Cardiac muscle cell (in vitro differentiated cells and primary cell): ENCODE results near the gene KCNJ12. TPM values are rescaled to one million over a fixed set of nuclear protein-coding genes. Genes with fewer than 3 reads are reported as not detected.
"Not testable (repeated sequence)": the region's sequence is repeated elsewhere in the genome, so short reads cannot be mapped to it uniquely, and the experiment has no call there.

ENCODE experiments used
- DNase-seq, 2 donors: peaks; one replicate each; pipeline versions ENCODE4 v3.0.0 to v3.0.0-alpha.2; 2010 to 2017; ENCODE audit warnings: low read depth in 1 of 2, low spot score in 1 of 2
- H3K27ac ChIP-seq: fragments of 200-600 bp; sonication (generic); 2 replicates; pipeline ENCODE4 v1.5.1; 2016
- H3K27me3 ChIP-seq: fragments of 200-600 bp; sonication (generic); 2 replicates; pipeline ENCODE4 v1.6.0; 2016; ENCODE audit warnings: control low read depth
- H3K36me3 ChIP-seq: fragments of 200-600 bp; sonication (generic); 2 replicates; pipeline ENCODE4 v1.5.1; 2016; ENCODE audit warnings: control low read depth
- H3K4me1 ChIP-seq: fragments of 200-600 bp; sonication (generic); 2 replicates; pipeline ENCODE4 v1.8.1; 2017; ENCODE audit warnings: low read depth, mild to moderate bottlenecking, mixed run types
- H3K4me3 ChIP-seq: fragments of 200-600 bp; sonication (generic); 2 replicates; pipeline ENCODE4 v1.5.1; 2016; ENCODE audit warnings: mild to moderate bottlenecking
- H3K9me3 ChIP-seq: fragments of 200-600 bp; sonication (generic); 2 replicates; pipeline ENCODE4 v1.5.1; 2017; ENCODE audit warnings: low read depth, mild to moderate bottlenecking, control low read depth
- polyA plus RNA-seq: library from polyadenylated mRNA; unstranded; fragments of >200 nt; fragmentation: Nextera tagmentation; extraction: Ambion mirVana; gene quantifications from 2 replicates; pipeline ENCODE4 v1.2.1, GENCODE V29; 2016
- total RNA-seq: library from RNA; depleted of rRNA; stranded (reverse); fragments of >200 nt; gene quantifications from 2 replicates; pipeline ENCODE4 v1.2.3, GENCODE V29; 2016
- TF ChIP-seq, protein P1 (sequence below): IDR thresholded peaks from 2 replicates; pipeline ENCODE4 v1.5.1; 2012; ENCODE audit warnings: low read depth, mild to moderate bottlenecking, low read length

KCNJ12 gene
- total and polyA plus RNA-seq, 2 experiments from 2014 or later = 5.9 to 13.4 TPM

DNA sequence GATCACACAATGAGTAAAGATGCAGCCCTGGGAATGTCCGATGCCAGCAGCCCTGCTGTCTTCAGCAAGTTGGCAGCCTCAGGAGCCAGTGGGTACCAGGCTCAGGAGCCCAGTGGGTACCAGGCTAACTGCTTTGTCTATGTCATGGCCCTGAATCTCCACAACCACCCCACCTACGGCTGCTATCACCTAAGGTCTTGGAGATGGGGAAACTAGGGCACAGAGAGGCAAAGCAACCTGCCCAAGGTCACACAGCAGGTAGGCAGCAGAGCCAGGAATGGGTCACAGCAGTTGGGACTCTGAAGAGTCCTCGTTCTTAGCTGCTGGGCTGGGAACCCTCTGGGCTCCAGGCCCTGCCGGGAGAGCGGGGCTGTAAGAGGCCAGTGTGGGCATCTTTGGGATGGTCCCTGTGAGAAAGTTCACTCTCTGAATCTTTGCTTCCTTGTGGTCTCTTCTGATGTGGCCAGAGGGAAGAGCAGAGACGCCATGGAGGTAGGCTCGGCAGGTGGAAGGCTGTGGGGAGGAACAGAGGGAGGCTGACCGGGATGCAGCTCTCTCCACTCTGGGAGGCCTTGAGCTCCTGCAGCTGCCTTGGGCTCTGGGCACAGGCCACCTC is 34.1 kb upstream of the KCNJ12 start:
- H3K4me1 ChIP-seq, H3K36me3 ChIP-seq: not testable (repeated sequence)

DNA sequence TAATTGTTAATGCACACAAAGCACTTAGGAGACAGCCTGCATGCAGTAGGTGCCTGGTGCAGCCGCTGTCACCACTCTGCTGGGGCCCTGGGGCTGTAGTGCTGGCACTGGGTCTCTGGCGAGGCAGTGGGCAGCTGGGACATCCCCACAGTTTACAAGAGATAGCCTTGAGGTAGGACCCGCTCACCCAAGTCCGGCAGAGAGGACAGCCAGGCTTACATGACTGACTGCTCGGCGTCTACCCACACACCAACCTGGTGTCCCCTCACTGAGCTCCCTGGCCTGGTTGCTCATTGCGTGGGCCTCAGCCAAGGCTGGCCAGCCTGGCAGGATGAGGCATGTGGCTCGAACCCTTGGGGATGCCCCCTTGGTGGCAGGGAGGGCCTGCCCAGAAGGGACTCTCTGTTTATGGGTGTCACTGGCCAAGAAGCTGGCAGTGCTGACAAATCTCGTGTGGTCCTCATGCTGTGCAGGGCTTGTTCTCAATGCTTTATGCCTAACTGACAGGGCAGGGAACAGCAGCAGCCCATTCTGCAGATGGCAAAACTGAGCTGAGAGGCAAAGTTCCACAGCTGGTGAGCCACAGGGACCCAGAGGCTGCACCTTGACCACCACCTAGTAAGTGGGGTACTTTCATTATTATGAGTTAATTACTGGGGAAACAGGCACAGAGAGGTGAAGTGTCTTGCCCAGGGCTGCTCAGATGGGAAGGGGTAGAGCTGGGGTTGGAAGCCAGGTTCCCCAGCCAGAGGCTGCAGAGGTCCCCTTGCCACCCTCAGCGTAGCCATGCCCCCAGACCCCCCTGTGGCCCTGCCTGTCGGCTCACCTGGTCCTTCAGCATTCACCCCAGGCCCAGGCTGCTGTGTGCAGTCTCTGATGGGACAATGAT is 32.9 kb upstream of the KCNJ12 start:
- H3K27ac ChIP-seq, H3K36me3 ChIP-seq, DNase-seq, H3K9me3 ChIP-seq, H3K4me3 ChIP-seq, H3K4me1 ChIP-seq, H3K27me3 ChIP-seq: not testable (repeated sequence)

More for the DNA sequence above, 34.1 kb upstream of the KCNJ12 start:
- DNase-seq, H3K4me3 ChIP-seq, H3K27me3 ChIP-seq, H3K9me3 ChIP-seq, H3K27ac ChIP-seq: not testable (repeated sequence)

DNA sequence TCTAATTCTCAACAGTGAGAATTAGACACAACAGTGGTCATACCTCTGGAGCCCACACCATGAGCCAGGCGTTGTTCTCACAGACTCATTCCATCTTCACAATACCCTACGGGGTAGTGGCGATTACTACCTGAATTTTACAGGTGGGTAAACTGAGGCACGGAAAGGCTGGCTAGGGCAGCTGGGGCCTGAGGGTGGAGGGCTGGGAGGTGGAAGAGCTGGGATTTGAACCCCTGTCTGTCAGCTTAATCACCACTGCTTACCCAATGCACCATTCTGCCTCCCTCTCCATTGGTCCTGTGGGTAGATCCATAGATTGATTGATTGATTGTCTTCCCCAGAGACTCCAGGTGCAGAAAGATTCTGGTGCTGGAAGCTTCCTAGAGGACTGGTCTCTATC is 31.4 kb upstream of the KCNJ12 start:
- H3K4me3 ChIP-seq, H3K27me3 ChIP-seq, DNase-seq, H3K36me3 ChIP-seq, H3K27ac ChIP-seq, H3K9me3 ChIP-seq, H3K4me1 ChIP-seq: not testable (repeated sequence)

DNA sequence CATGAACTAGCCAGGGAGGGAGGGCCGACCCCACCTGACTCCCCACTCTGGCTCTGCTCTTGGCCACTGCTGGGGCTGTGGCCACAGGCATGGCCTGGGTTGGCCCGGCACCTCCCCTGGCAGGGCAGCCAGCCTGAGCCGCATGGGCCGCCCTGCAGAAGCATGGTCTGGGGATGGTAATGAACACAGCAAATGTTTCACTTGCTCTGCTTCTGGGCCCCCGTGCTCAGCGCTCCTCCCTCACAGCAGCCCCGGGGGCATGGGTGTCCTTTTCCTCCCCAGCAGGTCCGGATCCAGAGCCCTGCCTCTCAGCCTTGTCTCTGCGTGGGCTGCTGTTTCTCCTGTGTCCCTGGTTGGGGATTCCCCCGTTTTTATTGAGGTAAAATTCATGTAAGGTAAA is 30.9 kb upstream of the KCNJ12 start:
- TF ChIP-seq, protein P1, sequence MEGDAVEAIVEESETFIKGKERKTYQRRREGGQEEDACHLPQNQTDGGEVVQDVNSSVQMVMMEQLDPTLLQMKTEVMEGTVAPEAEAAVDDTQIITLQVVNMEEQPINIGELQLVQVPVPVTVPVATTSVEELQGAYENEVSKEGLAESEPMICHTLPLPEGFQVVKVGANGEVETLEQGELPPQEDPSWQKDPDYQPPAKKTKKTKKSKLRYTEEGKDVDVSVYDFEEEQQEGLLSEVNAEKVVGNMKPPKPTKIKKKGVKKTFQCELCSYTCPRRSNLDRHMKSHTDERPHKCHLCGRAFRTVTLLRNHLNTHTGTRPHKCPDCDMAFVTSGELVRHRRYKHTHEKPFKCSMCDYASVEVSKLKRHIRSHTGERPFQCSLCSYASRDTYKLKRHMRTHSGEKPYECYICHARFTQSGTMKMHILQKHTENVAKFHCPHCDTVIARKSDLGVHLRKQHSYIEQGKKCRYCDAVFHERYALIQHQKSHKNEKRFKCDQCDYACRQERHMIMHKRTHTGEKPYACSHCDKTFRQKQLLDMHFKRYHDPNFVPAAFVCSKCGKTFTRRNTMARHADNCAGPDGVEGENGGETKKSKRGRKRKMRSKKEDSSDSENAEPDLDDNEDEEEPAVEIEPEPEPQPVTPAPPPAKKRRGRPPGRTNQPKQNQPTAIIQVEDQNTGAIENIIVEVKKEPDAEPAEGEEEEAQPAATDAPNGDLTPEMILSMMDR = no peak
- Histone ChIP-seq H3K27ac (no peak overlapping the region), H3K4me1 (no peaks in the 10 kb centered on the region), H3K4me3 (no peak overlapping the region), H3K36me3 (no peaks in the 10 kb centered on the region), H3K9me3 (no peaks in the 10 kb centered on the region), H3K27me3 (no peaks in the 10 kb centered on the region)
- DNase-seq = no peak

DNA sequence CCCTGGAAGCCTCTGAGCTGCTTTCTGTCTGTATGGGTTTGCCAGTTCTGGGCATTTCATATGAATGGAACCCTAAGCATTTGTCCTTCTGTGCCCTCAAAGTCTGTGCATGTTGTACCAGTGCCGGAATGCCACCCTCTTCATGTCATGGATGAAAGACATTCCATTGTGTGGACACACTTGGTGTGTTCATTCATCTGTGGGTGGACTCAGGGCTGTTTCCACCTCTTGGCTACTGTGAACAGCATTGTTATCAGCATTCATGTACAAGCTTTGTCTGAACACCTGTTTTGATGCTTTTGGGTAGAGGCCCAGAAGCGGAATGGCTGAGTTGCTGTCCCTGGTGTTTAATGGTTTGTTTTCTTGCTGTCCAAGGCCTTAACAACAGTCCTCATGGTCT is 30.1 kb upstream of the KCNJ12 start:
- DNase-seq, H3K9me3 ChIP-seq, H3K36me3 ChIP-seq, H3K27me3 ChIP-seq, H3K27ac ChIP-seq, H3K4me1 ChIP-seq, H3K4me3 ChIP-seq: not testable (repeated sequence)

DNA sequence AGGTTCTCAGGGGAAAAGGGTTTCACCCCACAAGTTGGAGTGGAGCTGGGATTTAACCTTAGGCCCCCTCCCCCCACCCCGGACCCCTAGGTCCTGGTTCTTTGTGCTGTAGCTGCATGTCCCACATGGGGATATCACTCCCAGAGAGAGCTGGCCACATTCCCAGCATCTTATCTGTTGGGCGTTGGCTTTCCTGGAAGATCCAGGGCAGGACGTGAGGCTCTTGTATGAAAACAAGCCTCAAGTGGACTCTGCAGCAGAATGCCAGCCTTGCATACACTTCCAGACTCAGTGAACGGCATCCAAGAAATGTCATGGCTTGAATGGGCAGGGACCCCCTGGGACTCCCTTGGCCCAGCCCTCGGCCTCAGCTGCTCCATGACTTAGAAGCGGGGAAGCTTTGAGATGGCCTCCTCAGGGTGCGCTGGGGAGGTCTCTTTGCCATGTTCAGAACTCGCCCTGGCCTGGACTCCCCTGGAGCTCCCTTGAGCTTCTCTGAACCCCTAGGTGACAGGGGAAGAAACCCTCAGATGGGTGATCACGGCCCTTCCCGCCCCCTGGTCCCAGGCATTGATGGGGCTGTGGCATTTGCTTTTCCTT is 29.4 kb upstream of the KCNJ12 start:
- DNase-seq = peak; percentile 9 to 47

DNA sequence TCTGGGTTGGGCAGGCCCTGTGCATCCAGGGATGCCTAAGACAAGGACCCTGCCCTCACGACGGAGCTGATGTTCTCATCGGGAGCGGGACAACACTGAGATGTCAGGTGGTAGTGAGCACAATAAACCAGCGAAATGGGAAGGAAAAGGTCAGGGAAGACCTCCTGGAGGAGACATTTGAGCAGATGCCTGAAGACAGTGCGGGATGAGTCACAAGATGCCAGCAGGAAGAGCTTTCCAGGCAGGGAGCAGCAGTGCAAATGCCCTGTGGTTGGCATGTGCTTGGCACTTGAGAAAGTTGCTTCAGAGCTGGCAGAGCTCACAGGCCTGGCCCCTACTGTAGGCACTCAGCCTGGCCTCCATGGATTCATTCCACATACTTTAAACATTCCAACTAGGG is 28.5 kb upstream of the KCNJ12 start:
- not testable (repeated sequence) for DNase-seq, H3K9me3 ChIP-seq, H3K36me3 ChIP-seq, H3K4me1 ChIP-seq, H3K27ac ChIP-seq, H3K4me3 ChIP-seq, H3K27me3 ChIP-seq

More for the DNA sequence above, 29.4 kb upstream of the KCNJ12 start:
- not testable (repeated sequence) for H3K9me3 ChIP-seq, H3K36me3 ChIP-seq, H3K27me3 ChIP-seq, H3K4me3 ChIP-seq, H3K27ac ChIP-seq, H3K4me1 ChIP-seq

DNA sequence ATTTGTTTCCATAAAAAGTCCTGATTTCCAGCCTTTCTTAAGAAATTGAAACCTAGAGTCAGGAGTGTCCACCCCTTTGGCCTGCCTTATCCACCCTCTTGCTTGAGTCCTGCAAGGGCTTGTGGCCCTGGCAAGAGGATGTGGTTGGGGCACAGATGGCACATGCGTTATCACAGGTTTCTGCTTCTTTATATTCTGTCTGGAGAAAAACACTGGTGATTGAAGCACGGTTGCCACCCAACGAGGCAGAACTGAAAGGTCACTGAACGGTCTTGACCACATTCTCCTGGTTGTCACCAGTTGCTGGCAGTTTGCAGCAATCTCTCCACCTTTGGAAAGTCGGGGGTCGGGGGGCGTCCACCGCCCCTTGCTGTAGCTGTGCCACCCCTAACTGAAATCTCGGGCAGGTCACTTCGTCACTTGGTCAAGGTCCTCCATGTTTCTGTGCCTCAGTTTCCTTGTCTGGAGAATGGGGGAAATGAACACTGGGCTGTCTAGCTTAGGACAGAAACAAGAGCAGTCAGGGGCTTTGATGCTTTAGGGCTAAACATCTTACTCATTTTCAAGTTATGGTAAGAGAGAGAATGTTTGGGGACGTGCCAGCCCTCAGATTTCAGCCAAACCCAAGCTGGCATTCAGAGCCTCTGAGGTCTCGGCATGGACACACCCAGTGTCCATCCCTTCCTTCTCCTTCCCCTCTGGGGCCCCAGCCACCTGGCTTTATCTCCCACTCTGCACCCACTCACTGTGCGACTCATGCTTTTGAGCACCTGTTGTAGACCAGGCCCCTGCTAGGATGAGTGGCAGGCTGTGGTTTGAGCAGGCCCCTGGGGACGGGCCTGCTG is 27.9 kb upstream of the KCNJ12 start:
- H3K9me3 ChIP-seq, H3K27ac ChIP-seq, H3K4me3 ChIP-seq, H3K27me3 ChIP-seq, H3K4me1 ChIP-seq, H3K36me3 ChIP-seq: not testable (repeated sequence)
- DNase-seq = peak in 1 of 2 donors; percentile 20

DNA sequence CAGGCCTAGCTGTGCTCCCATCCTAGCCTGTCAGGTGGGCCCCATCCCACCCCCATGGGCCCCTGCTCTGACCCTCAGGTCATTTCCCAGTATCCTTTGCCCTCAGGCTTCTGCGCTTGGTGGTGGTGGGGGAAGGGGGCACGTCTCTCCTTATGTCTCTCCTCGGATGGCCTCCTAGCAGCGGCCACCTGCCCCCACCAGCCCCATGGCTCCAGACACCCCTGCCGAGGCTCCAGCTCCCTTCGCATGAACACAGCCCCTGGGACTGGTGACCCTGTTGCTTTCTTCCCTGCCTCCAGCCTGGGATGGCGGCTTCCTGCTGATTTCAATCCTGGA is 27.3 kb upstream of the KCNJ12 start:
- H3K4me3 ChIP-seq, H3K27me3 ChIP-seq, H3K36me3 ChIP-seq, H3K9me3 ChIP-seq, DNase-seq, H3K4me1 ChIP-seq, H3K27ac ChIP-seq: not testable (repeated sequence)

DNA sequence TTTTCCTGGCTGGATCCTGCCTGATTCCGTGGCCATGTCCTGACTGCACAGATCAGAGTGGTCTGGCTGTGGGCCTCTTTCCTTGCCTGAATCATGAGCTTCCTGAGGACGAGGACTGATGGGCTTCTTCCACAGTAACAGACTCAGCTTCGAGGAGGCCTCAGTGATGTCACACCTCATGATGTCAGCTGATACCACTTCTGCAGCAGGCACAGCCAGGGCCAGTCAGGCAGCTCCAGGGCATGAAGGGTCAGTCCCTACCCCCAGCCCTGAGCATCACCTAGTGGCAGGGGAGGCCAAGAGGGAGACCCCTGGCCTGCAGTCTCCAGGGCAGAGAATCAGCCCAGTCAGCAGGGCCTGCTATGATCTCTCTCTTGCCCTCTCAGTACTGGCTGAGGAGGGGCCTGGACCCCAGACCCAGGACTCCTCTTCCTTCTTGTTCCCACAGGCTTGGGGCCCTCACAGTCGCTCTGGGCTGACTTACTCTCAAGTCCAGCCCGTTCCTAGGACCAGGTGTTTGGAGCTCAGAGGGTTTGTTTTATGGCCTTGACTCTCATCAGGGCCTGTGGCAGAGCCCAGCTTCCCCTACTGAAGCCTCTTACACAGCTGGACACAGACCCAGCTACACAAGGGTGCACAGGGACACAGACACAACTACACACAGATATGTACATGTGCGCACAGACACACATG is 26.7 kb upstream of the KCNJ12 start:
- not testable (repeated sequence) for H3K27me3 ChIP-seq, H3K4me3 ChIP-seq, H3K4me1 ChIP-seq, H3K36me3 ChIP-seq, H3K27ac ChIP-seq, H3K9me3 ChIP-seq
- peak in 1 of 2 donors; percentile 23 for DNase-seq

DNA sequence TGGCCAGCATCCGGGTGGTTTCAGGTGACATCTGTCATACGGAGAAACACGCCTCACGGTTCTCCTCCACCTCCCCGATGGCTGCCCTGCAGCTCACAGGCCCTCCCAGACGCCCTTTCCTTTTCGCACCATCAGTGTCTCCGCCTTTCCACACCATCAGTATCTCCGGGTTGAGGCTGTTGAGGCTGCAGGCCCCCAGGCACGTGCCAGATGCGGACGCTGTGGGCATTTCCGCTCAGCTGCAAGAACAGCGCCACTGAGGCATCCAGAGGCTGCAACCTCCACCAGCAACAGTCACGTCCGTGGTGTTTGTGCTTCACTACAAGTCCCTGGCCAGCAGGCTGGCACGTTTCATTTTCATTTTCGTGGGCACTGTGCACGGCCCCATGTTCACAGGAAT is 25.7 kb upstream of the KCNJ12 start:
- peaks cover 12% of the 10 kb centered on the region for H3K4me1 ChIP-seq
- H3K9me3 ChIP-seq, H3K27ac ChIP-seq, H3K36me3 ChIP-seq, H3K27me3 ChIP-seq, DNase-seq, H3K4me3 ChIP-seq: not testable (repeated sequence)
